ENCODE data around the gene EYS.

Gene EYS

GRCh38 chr6:64776359-64776758 is 930.7 kb downstream of the EYS start:
- Histone ChIP-seq H3K9me3 (ENCODE audit: control insufficient read depth, low read length) (peaks cover 10% of the 10 kb centered on the region), H4K8ac (ENCODE audit: low read length) (no peak overlapping the region), H2AFZ (ENCODE audit: low read depth, low read length) (no peak overlapping the region), H3K9ac (ENCODE audit: low read length) (no peak overlapping the region), H3K36me3 (ENCODE audit: control insufficient read depth in 1 of 2, insufficient read depth in 2 of 2, low read depth in 1 of 2, low read length in 2 of 2) (no peaks in the 10 kb centered on the region), H3K27ac (ENCODE audit: low read length, poor library complexity, severe bottlenecking) (no peak overlapping the region), H3K4me2 (ENCODE audit: low read length, poor library complexity, severe bottlenecking) (no peak overlapping the region), H3K14ac (ENCODE audit: low read length in 2 of 2) (no peak overlapping the region), H2BK5ac (ENCODE audit: low read depth, low read length, poor library complexity, severe bottlenecking) (no peak overlapping the region), H3K27me3 (ENCODE audit: control insufficient read depth in 1 of 2, insufficient read depth in 1 of 2, low read length in 2 of 2) (no peaks in the 10 kb centered on the region), H3K18ac (ENCODE audit: low read depth in 1 of 2, low read length in 2 of 2) (no peak overlapping the region), H2BK12ac (ENCODE audit: low read length in 2 of 2) (no peak overlapping the region), H3K4me3 (ENCODE audit: insufficient read depth in 1 of 2, low read depth in 1 of 2, low read length in 2 of 2) (no peak overlapping the region), H2BK15ac (ENCODE audit: low read depth, poor library complexity, severe bottlenecking) (no peak overlapping the region), H3K23ac (ENCODE audit: low read length in 2 of 2) (no peak overlapping the region), H4K91ac (ENCODE audit: low read length) (no peak overlapping the region), H2BK120ac (ENCODE audit: low read depth, low read length) (no peak overlapping the region), H3K79me1 (replicated peaks; ENCODE audit: low read length, poor library complexity, severe bottlenecking) (no peaks in the 10 kb centered on the region), H3K4ac (ENCODE audit: low read depth in 1 of 2, low read length in 2 of 2) (no peak overlapping the region), H2AK5ac (ENCODE audit: low read length, severe bottlenecking) (no peak overlapping the region), H3K4me1 (ENCODE audit: control insufficient read depth, insufficient read depth, low read depth, low read length) (no peaks in the 10 kb centered on the region)
- no peak for DNase-seq
- no CpG with 5 or more reads among the region's 1 CpG for WGBS

- no peak overlapping the region for H2BK120ac ChIP-seq (ENCODE audit: low read depth, low read length)
- H3K9ac ChIP-seq (ENCODE audit: low read length), result no peak overlapping the region
- H3K23ac ChIP-seq (ENCODE audit: low read length in 2 of 2), result no peak overlapping the region
- no peak overlapping the region for H2BK15ac ChIP-seq (ENCODE audit: low read depth, poor library complexity, severe bottlenecking)
- H3K4me2 ChIP-seq (ENCODE audit: low read length, poor library complexity, severe bottlenecking), result no peak overlapping the region
- no peak overlapping the region for H3K14ac ChIP-seq (ENCODE audit: low read length in 2 of 2)
- no peak overlapping the region for H4K8ac ChIP-seq (ENCODE audit: low read length)
- no peak overlapping the region for H2BK12ac ChIP-seq (ENCODE audit: low read length in 2 of 2)
- H3K18ac ChIP-seq (ENCODE audit: low read depth in 1 of 2, low read length in 2 of 2), result no peak overlapping the region
- no peak overlapping the region for H2AFZ ChIP-seq (ENCODE audit: low read depth, low read length)
- peak; percentile 17 for DNase-seq
- H3K4me3 ChIP-seq (ENCODE audit: insufficient read depth in 1 of 2, low read depth in 1 of 2, low read length in 2 of 2), result no peak overlapping the region
- H3K9me3 ChIP-seq (ENCODE audit: control insufficient read depth, low read length), result peaks cover 9% of the 10 kb centered on the region
- no peak overlapping the region for H3K27ac ChIP-seq (ENCODE audit: low read length, poor library complexity, severe bottlenecking)
- no peak overlapping the region for H2AK5ac ChIP-seq (ENCODE audit: low read length, severe bottlenecking)
- whole genome bisulfite sequencing, result 7% methylated on average over 3 of the region's 4 CpGs
- H3K36me3 ChIP-seq (ENCODE audit: control insufficient read depth in 1 of 2, insufficient read depth in 2 of 2, low read depth in 1 of 2, low read length in 2 of 2), result no peaks in the 10 kb centered on the region
- H3K27me3 ChIP-seq (ENCODE audit: control insufficient read depth in 1 of 2, insufficient read depth in 1 of 2, low read length in 2 of 2), result no peaks in the 10 kb centered on the region
- H3K79me1 ChIP-seq (replicated peaks; ENCODE audit: low read length, poor library complexity, severe bottlenecking), result no peaks in the 10 kb centered on the region
- no peak overlapping the region for H3K4ac ChIP-seq (ENCODE audit: low read depth in 1 of 2, low read length in 2 of 2)
- H3K4me1 ChIP-seq (ENCODE audit: control insufficient read depth, insufficient read depth, low read depth, low read length), result no peaks in the 10 kb centered on the region
- H4K91ac ChIP-seq (ENCODE audit: low read length), result no peak overlapping the region
- no peak overlapping the region for H2BK5ac ChIP-seq (ENCODE audit: low read depth, low read length, poor library complexity, severe bottlenecking)
Measured at GRCh38 chr6:64774881-64775280, 932.1 kb downstream of the EYS start.

GRCh38 chr6:64750910-64751309 is 956.1 kb downstream of the EYS start:
- WGBS, result 84% methylated on average over 2 of the region's 2 CpGs
- no peak overlapping the region for H3K4me3 ChIP-seq (ENCODE audit: insufficient read depth in 1 of 2, low read depth in 1 of 2, low read length in 2 of 2)
- DNase-seq, result no peak

GRCh38 chr6:64737418-64737817 is 969.6 kb downstream of the EYS start:
- Histone ChIP-seq H2BK12ac (ENCODE audit: low read length in 2 of 2) (no peak overlapping the region), H3K23ac (ENCODE audit: low read length in 2 of 2) (no peak overlapping the region), H3K14ac (ENCODE audit: low read length in 2 of 2) (no peak overlapping the region), H2BK120ac (ENCODE audit: low read depth, low read length) (no peak overlapping the region), H4K8ac (ENCODE audit: low read length) (no peak overlapping the region), H2AK5ac (ENCODE audit: low read length, severe bottlenecking) (no peak overlapping the region), H3K4me3 (ENCODE audit: insufficient read depth in 1 of 2, low read depth in 1 of 2, low read length in 2 of 2) (no peak overlapping the region), H3K27ac (ENCODE audit: low read length, poor library complexity, severe bottlenecking) (no peak overlapping the region), H3K4me2 (ENCODE audit: low read length, poor library complexity, severe bottlenecking) (no peak overlapping the region), H3K4me1 (ENCODE audit: control insufficient read depth, insufficient read depth, low read depth, low read length) (no peaks in the 10 kb centered on the region), H2AFZ (ENCODE audit: low read depth, low read length) (no peak overlapping the region), H3K9me3 (ENCODE audit: control insufficient read depth, low read length) (no peaks in the 10 kb centered on the region), H4K91ac (ENCODE audit: low read length) (no peak overlapping the region), H3K79me1 (replicated peaks; ENCODE audit: low read length, poor library complexity, severe bottlenecking) (no peaks in the 10 kb centered on the region), H3K9ac (ENCODE audit: low read length) (no peak overlapping the region), H3K4ac (ENCODE audit: low read depth in 1 of 2, low read length in 2 of 2) (no peak overlapping the region), H3K18ac (ENCODE audit: low read depth in 1 of 2, low read length in 2 of 2) (no peak overlapping the region), H2BK5ac (ENCODE audit: low read depth, low read length, poor library complexity, severe bottlenecking) (no peak overlapping the region), H3K36me3 (ENCODE audit: control insufficient read depth in 1 of 2, insufficient read depth in 2 of 2, low read depth in 1 of 2, low read length in 2 of 2) (no peaks in the 10 kb centered on the region), H3K27me3 (ENCODE audit: control insufficient read depth in 1 of 2, insufficient read depth in 1 of 2, low read length in 2 of 2) (no peaks in the 10 kb centered on the region), H2BK15ac (ENCODE audit: low read depth, poor library complexity, severe bottlenecking) (no peak overlapping the region)
- no peak for DNase-seq
- WGBS, result 85% methylated on average over 1 of the region's 1 CpG

More at GRCh38 chr6:64750910-64751309, 956.1 kb downstream of the EYS start:
- Histone ChIP-seq H3K18ac (ENCODE audit: low read depth in 1 of 2, low read length in 2 of 2) (no peak overlapping the region), H2AFZ (ENCODE audit: low read depth, low read length) (no peak overlapping the region), H3K23ac (ENCODE audit: low read length in 2 of 2) (no peak overlapping the region), H2BK15ac (ENCODE audit: low read depth, poor library complexity, severe bottlenecking) (no peak overlapping the region), H3K36me3 (ENCODE audit: control insufficient read depth in 1 of 2, insufficient read depth in 2 of 2, low read depth in 1 of 2, low read length in 2 of 2) (no peaks in the 10 kb centered on the region), H2BK12ac (ENCODE audit: low read length in 2 of 2) (no peak overlapping the region), H2BK120ac (ENCODE audit: low read depth, low read length) (no peak overlapping the region), H3K4me1 (ENCODE audit: control insufficient read depth, insufficient read depth, low read depth, low read length) (no peaks in the 10 kb centered on the region), H3K27me3 (ENCODE audit: control insufficient read depth in 1 of 2, insufficient read depth in 1 of 2, low read length in 2 of 2) (no peaks in the 10 kb centered on the region), H2BK5ac (ENCODE audit: low read depth, low read length, poor library complexity, severe bottlenecking) (no peak overlapping the region), H3K4me2 (ENCODE audit: low read length, poor library complexity, severe bottlenecking) (no peak overlapping the region), H3K27ac (ENCODE audit: low read length, poor library complexity, severe bottlenecking) (no peak overlapping the region), H3K79me1 (replicated peaks; ENCODE audit: low read length, poor library complexity, severe bottlenecking) (no peaks in the 10 kb centered on the region), H3K9me3 (ENCODE audit: control insufficient read depth, low read length) (no peaks in the 10 kb centered on the region), H2AK5ac (ENCODE audit: low read length, severe bottlenecking) (no peak overlapping the region), H3K14ac (ENCODE audit: low read length in 2 of 2) (no peak overlapping the region), H4K8ac (ENCODE audit: low read length) (no peak overlapping the region), H3K4ac (ENCODE audit: low read depth in 1 of 2, low read length in 2 of 2) (no peak overlapping the region), H3K9ac (ENCODE audit: low read length) (no peak overlapping the region), H4K91ac (ENCODE audit: low read length) (peak overlapping the region; percentile 48)

All from mesenchymal stem cell (in vitro differentiated cells and primary cell).